NCI-H524 (cell line): ENCODE results near the gene CCHCR1.
"Not testable (repeated sequence)": the region's sequence is repeated elsewhere in the genome, so short reads cannot be mapped to it uniquely, and the experiment has no call there.

Experiments used
- DNase-seq, 2 experiments: peaks; one replicate each; lab custom pipeline; 2025; lab: John Stamatoyannopoulos, UW

Gene CCHCR1, protein sequence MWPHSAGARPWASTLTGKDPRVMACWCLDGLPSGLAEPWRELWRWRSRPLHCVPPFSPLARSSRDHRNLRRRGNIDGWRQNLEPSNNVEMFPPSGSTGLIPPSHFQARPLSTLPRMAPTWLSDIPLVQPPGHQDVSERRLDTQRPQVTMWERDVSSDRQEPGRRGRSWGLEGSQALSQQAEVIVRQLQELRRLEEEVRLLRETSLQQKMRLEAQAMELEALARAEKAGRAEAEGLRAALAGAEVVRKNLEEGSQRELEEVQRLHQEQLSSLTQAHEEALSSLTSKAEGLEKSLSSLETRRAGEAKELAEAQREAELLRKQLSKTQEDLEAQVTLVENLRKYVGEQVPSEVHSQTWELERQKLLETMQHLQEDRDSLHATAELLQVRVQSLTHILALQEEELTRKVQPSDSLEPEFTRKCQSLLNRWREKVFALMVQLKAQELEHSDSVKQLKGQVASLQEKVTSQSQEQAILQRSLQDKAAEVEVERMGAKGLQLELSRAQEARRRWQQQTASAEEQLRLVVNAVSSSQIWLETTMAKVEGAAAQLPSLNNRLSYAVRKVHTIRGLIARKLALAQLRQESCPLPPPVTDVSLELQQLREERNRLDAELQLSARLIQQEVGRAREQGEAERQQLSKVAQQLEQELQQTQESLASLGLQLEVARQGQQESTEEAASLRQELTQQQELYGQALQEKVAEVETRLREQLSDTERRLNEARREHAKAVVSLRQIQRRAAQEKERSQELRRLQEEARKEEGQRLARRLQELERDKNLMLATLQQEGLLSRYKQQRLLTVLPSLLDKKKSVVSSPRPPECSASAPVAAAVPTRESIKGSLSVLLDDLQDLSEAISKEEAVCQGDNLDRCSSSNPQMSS

GRCh38 chr6:31157513-31158139 is at the start of gene CCHCR1:
Gene CCHCR1, minus strand, starts transcription at chr6:31157802. Its CDS starts 202 bp downstream, at chr6:31157600.
- no peak for DNase-seq

DNA sequence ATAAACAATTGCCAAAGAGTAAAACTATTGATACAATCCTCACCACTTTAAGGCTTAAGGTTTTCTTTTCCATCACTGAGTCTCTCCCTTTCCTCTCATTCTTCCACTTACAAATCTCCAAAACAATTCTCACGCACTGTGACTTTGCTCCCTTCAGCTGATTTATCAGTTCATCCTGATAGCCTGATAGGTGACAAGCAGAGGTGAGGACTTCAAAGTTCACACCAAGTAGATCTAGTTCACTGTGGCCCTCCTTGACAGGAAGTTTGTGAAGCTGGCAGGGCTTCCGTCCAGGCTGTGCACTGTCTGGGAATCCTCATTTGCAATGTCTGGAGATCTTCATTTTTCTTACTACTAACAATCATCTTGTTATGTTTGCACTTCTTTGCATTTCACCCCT is 48.0 kb upstream of the CCHCR1 start:
- DNase-seq: no peak

DNA sequence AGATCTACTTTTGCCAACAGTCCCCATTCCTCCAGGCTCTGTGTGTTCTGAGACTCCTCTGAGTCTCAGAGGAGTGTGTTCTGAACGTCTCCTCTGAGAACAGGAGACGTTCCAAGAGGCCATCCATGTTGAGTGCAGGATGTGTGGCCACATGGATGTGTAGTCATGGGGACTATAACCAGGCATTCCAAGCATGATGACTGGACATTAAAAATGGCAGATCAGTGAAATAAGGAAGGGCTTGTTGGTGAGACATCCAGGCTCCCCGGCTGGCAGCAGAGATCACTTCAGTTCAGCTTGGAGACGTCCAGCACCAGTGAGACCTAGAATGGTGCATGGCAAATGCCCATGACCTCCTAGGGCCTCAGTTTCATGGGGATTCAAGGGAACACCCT is 47.1 kb upstream of the CCHCR1 start:
- no peak for DNase-seq

DNA sequence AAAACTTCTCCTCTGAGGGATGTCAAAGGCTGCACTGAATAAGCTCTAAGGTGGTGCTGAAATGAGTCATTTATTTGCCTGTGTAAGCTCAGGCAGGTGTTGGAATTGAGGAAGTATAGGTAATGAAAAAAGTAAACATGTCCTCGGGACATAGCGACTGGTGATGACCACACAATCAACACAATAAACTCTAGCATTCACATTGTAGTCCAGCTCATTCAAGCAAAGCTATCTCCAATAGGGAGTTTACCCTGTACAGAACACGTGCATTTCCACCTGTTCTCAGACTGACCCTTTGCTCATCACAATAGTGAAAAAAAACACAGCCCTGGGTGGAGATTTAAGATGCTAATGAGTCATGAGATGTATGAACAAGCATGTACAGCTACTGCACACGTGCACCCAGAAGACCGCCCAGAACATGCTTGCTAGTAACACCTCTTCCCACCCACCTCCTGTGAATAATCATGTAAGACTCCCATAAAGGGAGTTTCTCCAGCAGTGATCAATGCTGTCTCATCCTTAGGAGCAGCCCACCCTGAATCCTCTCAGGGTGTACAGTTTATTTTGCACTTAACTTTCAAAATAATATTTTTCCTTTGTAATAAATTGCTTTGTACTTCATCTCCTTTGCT is 45.9 kb upstream of the CCHCR1 start:
- no peak for DNase-seq

DNA sequence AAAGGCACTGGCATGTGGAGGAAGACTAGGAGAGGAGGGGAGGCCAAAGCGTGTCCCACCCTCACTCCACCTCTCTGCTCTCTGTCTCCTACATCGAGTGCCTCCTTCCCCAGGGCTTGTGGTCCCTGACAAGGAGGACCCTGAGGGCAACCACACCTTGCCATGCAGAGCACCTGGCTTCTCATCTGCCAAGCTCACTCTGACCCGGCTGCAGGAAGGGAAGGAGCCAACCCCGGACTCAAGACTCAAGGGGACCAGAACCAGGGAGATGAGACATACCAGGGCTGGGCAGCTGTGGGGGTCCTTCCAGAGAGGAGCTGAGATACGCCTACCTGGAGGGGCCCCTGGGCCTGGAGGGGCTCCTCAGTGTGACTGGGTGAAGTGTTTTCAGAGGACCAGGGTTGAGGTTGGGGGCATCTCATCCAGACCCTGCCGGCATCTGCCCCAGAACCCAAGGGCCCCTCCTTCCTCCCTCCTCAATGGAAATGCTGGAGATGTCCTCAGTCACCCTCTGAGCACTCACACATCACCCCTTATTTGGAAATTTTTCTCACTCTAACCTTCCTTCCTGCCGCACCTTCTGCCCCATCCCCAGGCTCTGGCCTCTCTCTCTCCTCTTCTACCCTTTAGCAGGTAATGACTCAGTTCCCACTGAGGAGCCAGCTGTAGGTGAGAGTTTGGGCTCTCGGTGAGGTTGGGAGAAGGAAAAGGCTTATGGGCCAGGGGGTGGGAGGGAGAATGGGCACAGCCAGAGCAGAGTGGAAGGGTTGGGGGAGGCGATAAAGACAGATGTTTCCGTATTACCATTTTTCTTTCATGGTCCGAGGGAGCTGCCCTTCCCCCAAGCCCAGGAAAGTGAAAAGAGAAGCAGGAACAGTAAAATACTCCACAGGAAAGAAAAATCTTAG is 44.9 kb upstream of the CCHCR1 start:
- no peak for DNase-seq

DNA sequence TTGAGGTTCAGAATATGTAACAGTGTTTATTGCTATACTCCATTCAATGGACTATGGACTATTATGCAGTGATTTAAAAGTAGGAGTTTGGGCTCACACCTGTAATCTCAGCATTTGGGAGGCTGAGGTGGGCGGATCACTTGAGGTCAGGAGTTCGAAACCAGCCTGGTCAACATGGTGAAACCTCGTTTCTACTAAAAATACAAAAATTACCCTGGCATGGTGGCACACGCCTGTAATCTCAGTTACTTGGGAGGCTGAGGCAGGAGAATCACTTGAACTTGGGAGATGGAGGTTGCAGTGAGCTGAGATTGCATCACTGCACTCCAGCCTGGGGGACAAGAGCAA is 41.5 kb upstream of the CCHCR1 start:
- DNase-seq: not testable (repeated sequence)

- DNase-seq: peak in 1 of 2 experiments; percentile 60
Measured at GRCh38 chr6:31197559-31198305, 40.1 kb upstream of the CCHCR1 start.

DNA sequence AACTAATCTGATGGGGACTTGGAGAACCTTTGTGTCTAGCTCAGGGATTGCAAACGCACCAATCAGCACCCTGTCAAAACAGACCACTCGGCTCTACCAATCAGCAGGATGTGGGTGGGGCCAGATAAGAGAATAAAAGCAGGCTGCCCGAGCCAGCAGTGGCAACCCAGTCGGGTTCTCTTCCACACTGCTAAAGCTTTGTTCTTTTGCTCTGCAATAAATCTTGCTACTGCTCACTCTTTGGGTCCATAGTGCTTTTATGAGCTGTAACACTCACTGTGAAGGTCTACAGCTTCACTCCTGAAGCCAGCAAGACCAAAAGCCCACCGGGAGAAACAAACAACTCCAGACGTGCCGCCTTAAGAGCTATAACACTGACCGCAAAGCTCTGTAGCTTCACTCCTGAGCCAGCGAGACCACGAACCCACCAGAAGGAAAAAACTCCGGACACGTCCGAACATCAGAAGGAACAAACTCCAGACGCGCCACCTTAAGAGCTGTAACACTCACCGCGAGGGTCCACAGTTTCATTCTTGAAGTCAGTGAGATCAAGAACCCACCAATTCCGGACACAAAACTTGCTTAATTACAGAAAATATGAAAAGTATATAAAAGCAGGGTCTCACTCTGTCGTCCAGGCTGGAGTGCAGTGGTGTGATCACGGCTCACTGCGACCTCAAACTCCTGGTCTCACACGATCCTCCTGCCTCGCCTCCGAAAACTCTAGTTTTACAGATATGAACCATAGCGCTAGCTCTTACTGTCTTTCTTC is 38.8 kb upstream of the CCHCR1 start:
- DNase-seq: not testable (repeated sequence)

- not testable (repeated sequence) for DNase-seq
Measured at GRCh38 chr6:31195308-31195979, 37.8 kb upstream of the CCHCR1 start.

GRCh38 chr6:31194061-31194834 is 36.6 kb upstream of the CCHCR1 start:
- DNase-seq: no peak

- no peak for DNase-seq
Measured at GRCh38 chr6:31193206-31193605, 35.6 kb upstream of the CCHCR1 start.

DNA sequence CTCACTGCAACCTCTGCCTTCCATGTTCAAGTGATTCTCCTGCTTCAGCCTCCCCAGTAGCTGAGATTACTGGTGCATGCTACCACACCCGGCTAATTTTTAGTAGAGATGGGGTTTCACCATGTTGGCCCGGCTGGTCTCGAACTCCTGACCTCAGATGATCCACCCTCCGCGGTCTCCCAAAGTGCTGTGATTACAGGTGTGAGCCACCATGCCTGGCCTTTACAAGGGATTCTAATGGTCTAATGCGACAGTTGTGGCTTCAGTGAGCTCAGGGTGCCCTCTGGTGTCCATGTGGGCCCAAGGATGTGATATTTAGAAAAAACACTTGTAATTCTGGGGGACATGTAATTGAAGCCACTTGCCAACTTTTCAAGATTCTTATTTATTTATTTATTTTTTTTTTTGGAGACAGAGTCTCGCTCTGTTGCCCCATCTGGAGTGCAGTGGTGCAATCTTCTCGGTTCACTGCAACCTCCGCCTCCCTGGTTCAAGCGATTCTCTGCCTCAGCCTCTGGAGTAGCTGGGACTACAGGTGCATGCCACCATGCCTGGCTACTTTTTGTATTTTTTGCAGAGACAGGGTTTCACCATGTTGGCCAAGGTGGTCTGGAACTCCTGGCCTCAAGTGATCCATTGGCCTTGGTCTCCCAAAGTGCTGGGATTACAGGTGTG is 35.0 kb upstream of the CCHCR1 start:
- peak; percentile 67 to 79 for DNase-seq

GRCh38 chr6:31190488-31190887 is 32.9 kb upstream of the CCHCR1 start:
- DNase-seq: no peak

DNA sequence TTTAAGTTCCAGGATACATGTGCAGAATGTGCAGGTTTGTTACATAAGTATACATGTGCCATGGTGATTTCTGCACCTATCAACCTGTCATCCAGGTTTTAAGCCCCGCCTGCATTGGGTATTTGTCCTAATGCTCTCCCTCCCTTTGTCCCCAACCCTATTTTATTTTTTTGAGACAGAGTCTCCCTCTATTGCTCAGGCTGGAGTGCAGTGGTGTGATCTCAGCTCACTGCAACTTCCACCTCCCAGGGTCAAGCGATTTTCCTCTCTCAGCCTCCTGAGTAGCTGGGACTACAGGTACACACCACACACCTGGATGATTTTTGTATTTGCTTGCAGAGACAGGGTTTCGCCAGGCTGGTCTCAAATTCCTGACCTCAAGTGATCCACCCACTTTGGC is 31.6 kb upstream of the CCHCR1 start:
- DNase-seq: not testable (repeated sequence)

DNA sequence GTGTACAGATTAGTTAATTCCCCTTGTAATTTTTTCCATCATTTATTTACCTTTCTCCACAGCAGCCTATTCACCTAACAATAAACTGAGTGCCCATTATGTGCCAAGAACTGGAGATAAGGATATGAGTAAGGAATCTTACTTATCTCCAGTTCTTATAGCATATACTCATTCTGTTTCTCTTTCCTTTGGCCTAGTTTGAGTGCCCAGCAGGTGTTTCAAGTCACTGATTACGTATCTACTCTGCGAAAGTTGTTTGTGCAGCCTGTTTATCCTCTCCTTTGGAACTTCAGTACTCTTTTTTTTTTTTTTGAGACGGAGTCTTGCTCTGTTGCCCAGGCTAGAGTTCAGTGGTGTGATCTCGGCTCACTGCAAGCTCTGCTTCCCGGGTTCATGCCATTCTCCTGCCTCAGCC is 30.2 kb upstream of the CCHCR1 start:
- no peak for DNase-seq

GRCh38 chr6:31186052-31186734 is 28.6 kb upstream of the CCHCR1 start:
- DNase-seq: no peak

GRCh38 chr6:31185695-31186051 is 28.1 kb upstream of the CCHCR1 start:
- DNase-seq: not testable (repeated sequence)
